Gastroesophageal sphincter (tissue), 4 donors: ENCODE results near the gene PTCRA. TPM values are rescaled to one million over a fixed set of nuclear protein-coding genes. Genes with fewer than 3 reads are reported as not detected.

Experiments
- ATAC-seq: fragments of 150-250 bp; one replicate; pipeline ENCODE4 v1.9.1; 2016; ENCODE audit warnings: mild to moderate bottlenecking, moderate library complexity
- H3K27ac ChIP-seq, 4 donors: fragments of 200-600 bp; sonication (generic) in 3 of 4; 1 replicate in 3 of 4; 2 replicates in 1 of 4; pipeline ENCODE4 v1.5.1; 2016 to 2019
- H3K27me3 ChIP-seq: fragments of 200-600 bp; sonication (generic); one replicate; pipeline ENCODE4 v1.5.1; 2019
- H3K36me3 ChIP-seq, 2 donors: fragments of 200-600 bp; sonication (generic); one replicate each; pipeline ENCODE4 v1.5.1; 2019; ENCODE audit warnings: control low read depth in 1 of 2
- H3K4me1 ChIP-seq, 3 donors: fragments of 200-600 bp; sonication (generic); 1 replicate in 2 of 3; 2 replicates in 1 of 3; pipeline ENCODE4 v1.5.1; 2016 to 2019; ENCODE audit warnings: control low read depth in 2 of 3
- H3K4me3 ChIP-seq, 2 donors: fragments of 200-600 bp; sonication (generic); one replicate each; pipeline ENCODE4 v1.5.1; 2019; ENCODE audit warnings: mild to moderate bottlenecking in 1 of 2, moderate library complexity in 1 of 2
- H3K9me3 ChIP-seq, 3 donors: fragments of 200-600 bp; sonication (generic); one replicate each; pipeline ENCODE4 v1.5.1; 2017 to 2019; ENCODE audit warnings: control low read depth in 2 of 3
- EP300 ChIP-seq: sonication (generic); formaldehyde crosslinking; IDR thresholded peaks from one replicate; pipeline ENCODE4 v1.6.1; 2017; ENCODE audit warnings: antibody characterized with exemption, mild to moderate bottlenecking
- POLR2A ChIP-seq, 2 donors: fragments of 450-650 bp; IDR thresholded peaks; one replicate each; pipeline ENCODE4 v1.6.1; 2017; ENCODE audit warnings: antibody characterized with exemption in 2 of 2, mild to moderate bottlenecking in 2 of 2, moderate library complexity in 1 of 2
- POLR2AphosphoS5 ChIP-seq: sonication (generic); formaldehyde crosslinking; IDR thresholded peaks from one replicate; pipeline ENCODE4 v1.6.1; 2017; ENCODE audit warnings: antibody characterized with exemption
- WGBS, 2 donors: methylation state at CpG; one replicate each; pipeline ENCODE4 v1.1.5; 2018; ENCODE audit warnings: low coverage in 1 of 2; 5-methylcytosine and 5-hydroxymethylcytosine counted together
- total RNA-seq, 4 donors: library from RNA; depleted of rRNA; stranded (reverse); fragments of >200 nt; gene quantifications; one replicate each; pipeline ENCODE4 v1.1.0, GENCODE V29; 2016
- TF ChIP-seq, protein P1 (sequence below), 4 experiments: fragments of 200-600 bp in 2 of 4; fragments of 450-650 bp in 2 of 4; sonication (generic) in 1 of 4; IDR thresholded peaks; one replicate each; pipeline ENCODE4 v1.5.1; 2017 to 2019; ENCODE audit warnings: antibody characterized with exemption in 4 of 4, mild to moderate bottlenecking in 2 of 4, moderate library complexity in 2 of 4

PTCRA gene
- total RNA-seq, 4 donors from 2014 or later, result not detected

DNA sequence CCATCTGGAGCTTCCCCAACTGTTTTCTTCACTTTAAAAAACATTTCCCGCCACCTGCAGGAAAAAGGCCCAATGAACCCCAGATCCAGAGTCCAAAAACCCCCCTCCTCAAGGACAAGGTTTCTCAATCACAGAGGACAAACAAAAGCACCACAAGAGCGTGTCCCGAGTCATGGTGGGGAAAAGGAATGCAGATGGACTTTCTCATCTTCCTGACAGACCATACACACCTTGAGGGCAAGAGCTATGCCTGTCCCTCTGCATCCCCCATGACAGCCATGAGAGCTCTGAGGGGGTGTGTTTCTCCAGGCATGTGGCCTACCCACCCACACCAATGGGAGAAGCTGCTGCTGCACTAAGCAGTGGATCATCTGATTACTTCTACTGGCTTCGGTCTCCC lies 54.1 kb downstream of the PTCRA start:
- Histone ChIP-seq H3K27ac (no peak overlapping the region), H3K27me3 (no peaks in the 10 kb centered on the region), H3K9me3 (no peaks in the 10 kb centered on the region), H3K36me3 (peaks cover 0 to 51% of the 10 kb centered on the region in 2 donors), H3K4me1 (peaks cover 0 to 5% (median 0%) of the 10 kb centered on the region in 3 donors), H3K4me3 (no peak overlapping the region)
- ATAC-seq, result no peak
- TF ChIP-seq POLR2A (IDR thresholded peaks at IDR 0.05) (no peak), POLR2AphosphoS5 (no peak)
- TF ChIP-seq, protein P1, sequence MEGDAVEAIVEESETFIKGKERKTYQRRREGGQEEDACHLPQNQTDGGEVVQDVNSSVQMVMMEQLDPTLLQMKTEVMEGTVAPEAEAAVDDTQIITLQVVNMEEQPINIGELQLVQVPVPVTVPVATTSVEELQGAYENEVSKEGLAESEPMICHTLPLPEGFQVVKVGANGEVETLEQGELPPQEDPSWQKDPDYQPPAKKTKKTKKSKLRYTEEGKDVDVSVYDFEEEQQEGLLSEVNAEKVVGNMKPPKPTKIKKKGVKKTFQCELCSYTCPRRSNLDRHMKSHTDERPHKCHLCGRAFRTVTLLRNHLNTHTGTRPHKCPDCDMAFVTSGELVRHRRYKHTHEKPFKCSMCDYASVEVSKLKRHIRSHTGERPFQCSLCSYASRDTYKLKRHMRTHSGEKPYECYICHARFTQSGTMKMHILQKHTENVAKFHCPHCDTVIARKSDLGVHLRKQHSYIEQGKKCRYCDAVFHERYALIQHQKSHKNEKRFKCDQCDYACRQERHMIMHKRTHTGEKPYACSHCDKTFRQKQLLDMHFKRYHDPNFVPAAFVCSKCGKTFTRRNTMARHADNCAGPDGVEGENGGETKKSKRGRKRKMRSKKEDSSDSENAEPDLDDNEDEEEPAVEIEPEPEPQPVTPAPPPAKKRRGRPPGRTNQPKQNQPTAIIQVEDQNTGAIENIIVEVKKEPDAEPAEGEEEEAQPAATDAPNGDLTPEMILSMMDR (IDR thresholded peaks at IDR 0.05), result no peak
- WGBS, 2 donors, result 60 to 75% methylated on average over 1 of the region's 4 CpGs

DNA sequence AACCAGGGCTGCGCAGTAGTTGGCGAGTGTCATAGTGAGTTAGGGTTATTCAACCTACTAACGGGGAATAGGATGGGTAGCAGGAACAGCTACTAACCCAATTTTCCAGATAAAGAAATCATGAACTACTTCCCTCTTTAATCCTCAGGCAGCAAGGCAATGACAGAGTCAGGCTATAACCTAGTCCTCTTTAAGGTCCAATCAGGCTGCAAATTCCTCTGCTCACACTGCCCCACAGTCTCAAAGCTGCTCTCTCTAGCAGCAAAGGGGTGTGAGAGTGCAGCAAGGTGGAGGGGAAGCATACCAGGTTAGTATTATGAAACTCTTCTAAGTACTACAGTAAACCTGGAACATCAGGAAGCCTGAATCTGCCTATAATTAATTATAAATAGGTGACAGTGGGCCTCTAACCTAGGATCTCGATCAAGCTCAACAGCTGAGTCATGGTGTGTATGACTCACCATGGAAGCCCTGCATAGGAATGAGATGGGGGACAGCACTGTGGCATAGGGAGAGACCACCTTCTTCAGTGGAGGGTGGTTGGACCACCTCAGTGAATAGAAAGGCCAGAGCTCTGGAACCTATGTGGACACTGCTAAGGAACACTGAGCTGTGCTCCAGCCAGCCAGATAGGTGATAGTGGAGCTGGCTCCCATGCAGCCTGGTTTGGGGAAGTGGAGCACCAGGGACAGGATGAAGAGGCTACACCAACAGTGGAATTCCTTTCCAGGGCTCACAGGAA lies 55.2 kb downstream of the PTCRA start:
- Histone ChIP-seq H3K4me3 (no peak overlapping the region), H3K27me3 (no peaks in the 10 kb centered on the region), H3K9me3 (no peaks in the 10 kb centered on the region), H3K27ac (no peak overlapping the region), H3K4me1 (peaks cover 0 to 6% (median 0%) of the 10 kb centered on the region in 3 donors), H3K36me3 (peaks cover 0 to 40% of the 10 kb centered on the region in 2 donors)
- no peak for TF ChIP-seq POLR2AphosphoS5
- TF ChIP-seq, protein P1 (IDR thresholded peaks at IDR 0.05), result no peak
- 76 to 79% methylated on average over 4 of the region's 4 CpGs for WGBS, 2 donors
- no peak for ATAC-seq

DNA sequence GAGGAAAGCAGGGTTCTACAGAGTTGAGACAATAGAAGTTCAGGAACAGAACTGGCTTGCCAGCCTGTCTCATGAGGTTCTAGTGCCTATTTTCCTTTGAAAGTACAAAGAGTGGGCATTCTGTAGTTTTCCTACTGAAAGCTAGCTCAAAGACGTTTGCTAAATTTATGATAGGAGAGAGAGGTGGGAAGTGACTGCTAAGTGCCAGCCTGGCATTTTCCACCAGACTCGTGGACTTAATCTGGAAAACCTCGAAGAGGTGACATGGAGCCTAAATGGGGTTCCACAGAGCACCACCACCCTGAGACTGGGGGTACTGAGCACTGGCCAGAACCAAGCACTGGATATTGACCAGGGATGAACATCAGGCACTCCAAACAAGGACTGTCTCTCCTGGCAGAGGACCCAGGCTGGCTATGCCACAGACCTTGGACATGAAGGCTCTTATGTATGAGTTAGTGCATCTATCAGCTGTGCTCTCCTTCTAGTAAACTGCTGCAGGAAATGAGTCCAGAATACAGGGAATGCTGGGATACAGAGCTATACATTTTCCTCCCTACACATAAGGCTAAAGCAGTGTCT lies 56.0 kb downstream of the PTCRA start:
- Histone ChIP-seq H3K4me3 (no peak overlapping the region), H3K4me1 (peaks cover 0 to 13% (median 0%) of the 10 kb centered on the region in 3 donors), H3K9me3 (no peaks in the 10 kb centered on the region), H3K36me3 (peaks cover 0 to 32% of the 10 kb centered on the region in 2 donors), H3K27me3 (no peaks in the 10 kb centered on the region), H3K27ac (no peak overlapping the region)
- ATAC-seq, result no peak
- WGBS, 2 donors, result 87 to 92% methylated on average over 3 of the region's 3 CpGs
- TF ChIP-seq, protein P1 (IDR thresholded peaks at IDR 0.05), result no peak
- TF ChIP-seq POLR2AphosphoS5, result no peak

DNA sequence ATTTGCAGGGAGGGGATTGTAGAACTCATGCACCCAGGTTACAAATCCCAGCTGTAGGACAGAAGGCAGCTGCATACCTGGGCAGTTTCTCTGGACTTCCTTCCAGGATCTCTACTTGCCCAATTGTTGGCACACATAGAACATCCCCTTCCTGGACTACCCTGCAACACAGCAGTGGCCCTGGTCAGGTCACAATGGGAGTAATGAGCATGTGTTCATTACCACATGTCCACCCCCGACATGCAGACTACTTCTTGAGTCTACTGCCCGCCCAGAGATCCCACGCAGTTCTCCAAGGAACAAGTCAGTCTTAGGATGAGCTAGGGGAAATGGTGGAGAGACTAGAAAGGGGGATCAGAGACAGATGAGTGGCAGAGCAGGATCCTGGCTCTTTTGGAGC lies 58.1 kb downstream of the PTCRA start:
- Histone ChIP-seq H3K27me3 (no peaks in the 10 kb centered on the region), H3K27ac (no peak overlapping the region), H3K36me3 (peaks cover 0 to 13% of the 10 kb centered on the region in 2 donors), H3K4me1 (peaks cover 0 to 30% (median 5%) of the 10 kb centered on the region in 3 donors), H3K4me3 (no peak overlapping the region), H3K9me3 (no peaks in the 10 kb centered on the region)
- 62% methylated on average over 3 of the region's 3 CpGs; no CpG with 5 or more reads in 1 of the 2 donors for WGBS, 2 donors
- no peak for TF ChIP-seq POLR2A (IDR thresholded peaks at IDR 0.05)
- TF ChIP-seq EP300, result no peak
- TF ChIP-seq, protein P1 (IDR thresholded peaks at IDR 0.05), result no peak
- no peak for TF ChIP-seq POLR2AphosphoS5
- ATAC-seq, result no peak
